ENCODE results near the gene DUSP10.

DNA sequence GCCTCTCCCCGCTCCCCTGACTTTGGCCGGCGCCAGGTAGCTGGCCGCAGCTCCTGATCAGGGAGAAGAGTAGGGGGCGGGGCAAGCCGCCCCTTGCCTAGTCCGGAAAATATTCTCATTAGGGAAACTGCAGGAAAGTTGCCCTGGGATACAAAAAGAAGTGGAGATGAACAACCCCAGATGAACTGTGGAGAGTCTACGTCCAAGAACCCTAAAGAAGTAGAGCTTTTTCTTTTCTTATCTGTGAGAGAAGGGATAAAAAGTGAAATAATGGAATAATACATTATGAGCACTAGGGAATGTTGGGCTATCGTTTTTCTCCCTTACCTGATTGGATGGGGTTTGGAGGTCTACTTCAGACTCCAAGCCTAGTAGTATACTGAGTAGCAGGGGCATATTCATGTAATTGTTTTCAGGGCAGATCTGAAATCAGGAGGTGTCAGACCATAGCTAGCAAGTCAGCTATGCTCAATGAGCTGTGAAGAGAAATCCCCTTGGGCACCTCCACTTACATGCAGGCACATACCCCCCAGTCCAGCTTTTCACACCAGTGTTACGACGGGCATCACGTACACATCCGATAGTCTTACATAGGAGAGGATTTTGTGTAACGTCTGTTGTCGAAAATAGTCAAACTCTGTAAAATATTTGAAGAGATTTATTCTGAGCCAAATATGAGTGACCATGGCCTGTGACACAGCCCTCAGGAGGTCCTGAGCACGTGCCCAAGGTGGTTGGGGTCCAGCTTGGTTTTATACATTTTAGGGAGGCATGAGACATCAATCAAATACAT lies 1.7 kb upstream of the DUSP10 start:
- TF ChIP-seq, protein P1, sequence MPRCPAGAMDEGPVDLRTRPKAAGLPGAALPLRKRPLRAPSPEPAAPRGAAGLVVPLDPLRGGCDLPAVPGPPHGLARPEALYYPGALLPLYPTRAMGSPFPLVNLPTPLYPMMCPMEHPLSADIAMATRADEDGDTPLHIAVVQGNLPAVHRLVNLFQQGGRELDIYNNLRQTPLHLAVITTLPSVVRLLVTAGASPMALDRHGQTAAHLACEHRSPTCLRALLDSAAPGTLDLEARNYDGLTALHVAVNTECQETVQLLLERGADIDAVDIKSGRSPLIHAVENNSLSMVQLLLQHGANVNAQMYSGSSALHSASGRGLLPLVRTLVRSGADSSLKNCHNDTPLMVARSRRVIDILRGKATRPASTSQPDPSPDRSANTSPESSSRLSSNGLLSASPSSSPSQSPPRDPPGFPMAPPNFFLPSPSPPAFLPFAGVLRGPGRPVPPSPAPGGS (CRISPR knock-in tag; IDR thresholded peaks at IDR 0.05): no peak
- TF ChIP-seq NFE2L2 (IDR thresholded peaks at IDR 0.05; ENCODE audit: low read length) (no peak), POLR2A (IDR thresholded peaks at IDR 0.05; ENCODE audit: insufficient read depth in 1 of 2, low read depth in 2 of 2, low read length in 2 of 2) (no peak)
- TF ChIP-seq, protein P2, sequence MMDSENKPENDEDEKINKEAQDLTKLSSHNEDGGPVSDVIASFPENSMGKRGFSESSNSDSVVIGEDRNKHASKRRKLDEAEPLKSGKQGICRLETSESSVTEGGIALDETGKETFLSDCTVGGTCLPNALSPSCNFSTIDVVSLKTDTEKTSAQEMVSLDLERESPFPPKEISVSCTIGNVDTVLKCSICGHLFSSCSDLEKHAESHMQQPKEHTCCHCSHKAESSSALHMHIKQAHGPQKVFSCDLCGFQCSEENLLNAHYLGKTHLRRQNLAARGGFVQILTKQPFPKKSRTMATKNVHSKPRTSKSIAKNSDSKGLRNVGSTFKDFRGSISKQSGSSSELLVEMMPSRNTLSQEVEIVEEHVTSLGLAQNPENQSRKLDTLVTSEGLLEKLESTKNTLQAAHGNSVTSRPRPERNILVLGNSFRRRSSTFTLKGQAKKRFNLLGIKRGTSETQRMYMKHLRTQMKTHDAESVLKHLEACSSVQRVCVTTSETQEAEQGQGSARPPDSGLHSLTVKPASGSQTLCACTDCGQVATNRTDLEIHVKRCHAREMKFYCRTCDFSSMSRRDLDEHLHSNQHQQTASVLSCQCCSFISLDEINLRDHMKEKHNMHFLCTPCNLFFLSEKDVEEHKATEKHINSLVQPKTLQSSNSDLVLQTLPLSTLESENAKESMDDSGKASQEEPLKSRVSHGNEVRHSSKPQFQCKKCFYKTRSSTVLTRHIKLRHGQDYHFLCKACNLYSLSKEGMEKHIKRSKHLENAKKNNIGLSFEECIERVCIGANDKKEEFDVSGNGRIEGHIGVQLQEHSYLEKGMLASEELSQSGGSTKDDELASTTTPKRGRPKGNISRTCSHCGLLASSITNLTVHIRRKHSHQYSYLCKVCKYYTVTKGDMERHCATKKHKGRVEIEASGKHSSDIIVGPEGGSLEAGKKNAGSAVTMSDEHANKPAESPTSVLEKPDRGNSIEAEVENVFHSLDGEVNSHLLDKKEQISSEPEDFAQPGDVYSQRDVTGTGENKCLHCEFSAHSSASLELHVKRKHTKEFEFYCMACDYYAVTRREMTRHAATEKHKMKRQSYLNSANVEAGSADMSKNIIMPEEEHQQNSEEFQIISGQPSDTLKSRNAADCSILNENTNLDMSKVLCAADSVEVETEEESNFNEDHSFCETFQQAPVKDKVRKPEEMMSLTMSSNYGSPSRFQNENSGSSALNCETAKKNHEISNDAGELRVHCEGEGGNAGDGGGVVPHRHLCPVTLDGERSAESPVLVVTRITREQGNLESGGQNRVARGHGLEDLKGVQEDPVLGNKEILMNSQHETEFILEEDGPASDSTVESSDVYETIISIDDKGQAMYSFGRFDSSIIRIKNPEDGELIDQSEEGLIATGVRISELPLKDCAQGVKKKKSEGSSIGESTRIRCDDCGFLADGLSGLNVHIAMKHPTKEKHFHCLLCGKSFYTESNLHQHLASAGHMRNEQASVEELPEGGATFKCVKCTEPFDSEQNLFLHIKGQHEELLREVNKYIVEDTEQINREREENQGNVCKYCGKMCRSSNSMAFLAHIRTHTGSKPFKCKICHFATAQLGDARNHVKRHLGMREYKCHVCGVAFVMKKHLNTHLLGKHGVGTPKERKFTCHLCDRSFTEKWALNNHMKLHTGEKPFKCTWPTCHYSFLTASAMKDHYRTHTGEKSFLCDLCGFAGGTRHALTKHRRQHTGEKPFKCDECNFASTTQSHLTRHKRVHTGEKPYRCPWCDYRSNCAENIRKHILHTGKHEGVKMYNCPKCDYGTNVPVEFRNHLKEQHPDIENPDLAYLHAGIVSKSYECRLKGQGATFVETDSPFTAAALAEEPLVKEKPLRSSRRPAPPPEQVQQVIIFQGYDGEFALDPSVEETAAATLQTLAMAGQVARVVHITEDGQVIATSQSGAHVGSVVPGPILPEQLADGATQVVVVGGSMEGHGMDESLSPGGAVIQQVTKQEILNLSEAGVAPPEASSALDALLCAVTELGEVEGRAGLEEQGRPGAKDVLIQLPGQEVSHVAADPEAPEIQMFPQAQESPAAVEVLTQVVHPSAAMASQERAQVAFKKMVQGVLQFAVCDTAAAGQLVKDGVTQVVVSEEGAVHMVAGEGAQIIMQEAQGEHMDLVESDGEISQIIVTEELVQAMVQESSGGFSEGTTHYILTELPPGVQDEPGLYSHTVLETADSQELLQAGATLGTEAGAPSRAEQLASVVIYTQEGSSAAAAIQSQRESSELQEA (CRISPR knock-in tag; IDR thresholded peaks at IDR 0.05; ENCODE audit: not compliant biosample characterization): no peak
